ENCODE results near the gene ZNF90.
"Not testable (repeated sequence)": the region's sequence is repeated elsewhere in the genome, so short reads cannot be mapped to it uniquely, and the experiment has no call there.

Gene ZNF90

DNA sequence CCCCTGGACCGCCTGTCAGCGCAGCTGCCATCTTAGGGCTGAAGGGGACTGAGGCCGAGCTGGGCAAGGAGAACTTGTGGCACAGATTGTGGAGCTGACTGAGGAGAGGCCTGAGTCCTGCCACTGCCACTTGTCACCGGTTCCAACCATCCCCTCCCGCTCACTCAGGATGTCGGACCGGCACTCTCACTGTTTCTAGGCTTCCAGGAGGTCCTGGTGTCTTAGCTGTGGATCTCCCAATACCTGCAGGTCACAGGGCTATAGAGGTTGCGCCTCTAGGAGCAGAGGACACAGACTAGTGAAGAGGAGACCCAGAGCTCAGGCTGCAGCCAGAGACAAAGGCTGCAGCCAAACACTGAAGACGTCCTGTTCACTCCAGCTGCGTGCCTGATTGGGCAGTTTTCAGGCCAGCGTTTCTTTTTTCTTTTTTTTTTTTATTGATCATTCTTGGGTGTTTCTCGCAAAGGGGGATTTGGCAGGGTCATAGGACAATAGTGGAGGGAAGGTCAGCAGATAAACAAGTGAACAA lies 73.9 kb downstream of the ZNF90 start:
- H3K9me3 ChIP-seq (ENCODE audit: control extremely low read depth in 1 of 5, control insufficient read depth in 4 of 5, insufficient read depth in 2 of 5, low read depth in 1 of 5, low read length in 4 of 5), result peaks cover 2 to 9% (median 3%) of the 10 kb centered on the region in 5 experiments
- POLR2A ChIA-PET, result no interaction called here
- WGBS (ENCODE audit: insufficient coverage), result 97% methylated on average over 10 of the region's 12 CpGs
- no peak for DNase-seq
- no peak overlapping the region for H3K4me3 ChIP-seq (ENCODE audit: control insufficient read depth in 1 of 7, extremely low read depth in 1 of 7, insufficient read depth in 4 of 7, low read depth in 2 of 7, low read length in 6 of 7)
- H3K27me3 ChIP-seq (replicated peaks in 2 of 5; ENCODE audit: control insufficient read depth in 4 of 5, insufficient read depth in 5 of 5, low read length in 4 of 5), result no peaks in the 10 kb centered on the region
- H3K36me3 ChIP-seq (ENCODE audit: control insufficient read depth in 4 of 4, insufficient read depth in 4 of 4, low read length in 3 of 4), result no peaks in the 10 kb centered on the region
- CTCF ChIA-PET, result no interaction called here
- no peak overlapping the region for H3K27ac ChIP-seq (ENCODE audit: insufficient read depth in 1 of 2, low read depth in 1 of 2, low read length in 2 of 2, poor library complexity in 1 of 2, severe bottlenecking in 2 of 2)
- no peaks in the 10 kb centered on the region for H3K4me1 ChIP-seq (ENCODE audit: control extremely low read depth in 1 of 4, control insufficient read depth in 4 of 4, insufficient read depth in 4 of 4, low read length in 3 of 4)

DNA sequence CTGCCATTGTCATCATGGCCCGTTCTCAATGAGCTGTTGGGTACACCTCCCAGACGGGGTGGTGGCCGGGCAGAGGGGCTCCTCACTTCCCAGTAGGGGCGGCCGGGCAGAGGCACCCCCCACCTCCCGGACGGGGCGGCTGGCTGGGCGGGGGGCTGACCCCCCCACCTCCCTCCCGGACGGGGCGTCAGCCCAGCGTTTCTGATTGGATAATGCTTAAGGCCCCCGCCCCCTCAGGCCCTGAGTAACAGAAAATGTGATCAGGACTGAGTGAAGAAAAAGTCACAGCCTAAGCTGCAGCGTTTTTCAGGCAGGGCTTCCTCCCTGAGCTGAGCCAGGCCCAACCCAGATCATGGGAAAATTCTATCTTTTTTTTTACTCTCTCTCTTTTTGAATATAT lies 74.7 kb downstream of the ZNF90 start:
- DNase-seq; POLR2A ChIA-PET; H3K27me3 ChIP-seq (replicated peaks in 2 of 5; ENCODE audit: control insufficient read depth in 4 of 5, insufficient read depth in 5 of 5, low read length in 4 of 5); H3K4me3 ChIP-seq (ENCODE audit: control insufficient read depth in 1 of 7, extremely low read depth in 1 of 7, insufficient read depth in 4 of 7, low read depth in 2 of 7, low read length in 6 of 7); CTCF ChIA-PET; H3K9me3 ChIP-seq (ENCODE audit: control extremely low read depth in 1 of 5, control insufficient read depth in 4 of 5, insufficient read depth in 2 of 5, low read depth in 1 of 5, low read length in 4 of 5); H3K36me3 ChIP-seq (ENCODE audit: control insufficient read depth in 4 of 4, insufficient read depth in 4 of 4, low read length in 3 of 4); H3K4me1 ChIP-seq (ENCODE audit: control extremely low read depth in 1 of 4, control insufficient read depth in 4 of 4, insufficient read depth in 4 of 4, low read length in 3 of 4); H3K27ac ChIP-seq (ENCODE audit: insufficient read depth in 1 of 2, low read depth in 1 of 2, low read length in 2 of 2, poor library complexity in 1 of 2, severe bottlenecking in 2 of 2): not testable (repeated sequence)
- whole genome bisulfite sequencing (ENCODE audit: insufficient coverage), result 69% methylated on average over 9 of the region's 15 CpGs

DNA sequence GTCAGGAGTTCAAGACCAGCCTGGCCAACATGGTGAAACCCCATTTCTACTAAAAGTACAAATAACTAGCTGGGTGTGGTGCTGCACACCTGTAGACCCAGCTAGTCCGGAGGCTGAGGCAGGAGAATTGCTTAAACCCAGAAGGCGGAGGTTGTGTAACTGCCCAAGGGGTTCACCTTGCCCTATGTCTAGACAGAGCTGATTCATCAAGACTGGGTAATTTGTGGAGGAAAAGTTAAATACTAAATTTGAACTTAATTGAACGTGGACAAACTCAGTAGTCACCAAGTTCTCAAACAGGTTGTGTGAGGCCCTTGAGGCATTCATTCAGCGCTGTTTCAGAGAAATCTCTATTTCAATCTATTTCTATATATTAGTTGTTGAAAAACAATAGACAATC lies 75.5 kb downstream of the ZNF90 start:
- H3K4me1 ChIP-seq (ENCODE audit: control extremely low read depth in 1 of 4, control insufficient read depth in 4 of 4, insufficient read depth in 4 of 4, low read length in 3 of 4), result no peaks in the 10 kb centered on the region
- no peaks in the 10 kb centered on the region for H3K36me3 ChIP-seq (ENCODE audit: control insufficient read depth in 4 of 4, insufficient read depth in 4 of 4, low read length in 3 of 4)
- H3K27me3 ChIP-seq (replicated peaks in 2 of 5; ENCODE audit: control insufficient read depth in 4 of 5, insufficient read depth in 5 of 5, low read length in 4 of 5), result no peaks in the 10 kb centered on the region
- CTCF ChIA-PET, result no interaction called here
- no peak for DNase-seq
- 93% methylated on average over 2 of the region's 4 CpGs for WGBS (ENCODE audit: insufficient coverage)
- H3K27ac ChIP-seq (ENCODE audit: insufficient read depth in 1 of 2, low read depth in 1 of 2, low read length in 2 of 2, poor library complexity in 1 of 2, severe bottlenecking in 2 of 2), result no peak overlapping the region
- H3K9me3 ChIP-seq (ENCODE audit: control extremely low read depth in 1 of 5, control insufficient read depth in 4 of 5, insufficient read depth in 2 of 5, low read depth in 1 of 5, low read length in 4 of 5), result peaks cover 2 to 9% (median 3%) of the 10 kb centered on the region in 5 experiments
- no peak overlapping the region for H3K4me3 ChIP-seq (ENCODE audit: control insufficient read depth in 1 of 7, extremely low read depth in 1 of 7, insufficient read depth in 4 of 7, low read depth in 2 of 7, low read length in 6 of 7)
- POLR2A ChIA-PET, result no interaction called here

DNA sequence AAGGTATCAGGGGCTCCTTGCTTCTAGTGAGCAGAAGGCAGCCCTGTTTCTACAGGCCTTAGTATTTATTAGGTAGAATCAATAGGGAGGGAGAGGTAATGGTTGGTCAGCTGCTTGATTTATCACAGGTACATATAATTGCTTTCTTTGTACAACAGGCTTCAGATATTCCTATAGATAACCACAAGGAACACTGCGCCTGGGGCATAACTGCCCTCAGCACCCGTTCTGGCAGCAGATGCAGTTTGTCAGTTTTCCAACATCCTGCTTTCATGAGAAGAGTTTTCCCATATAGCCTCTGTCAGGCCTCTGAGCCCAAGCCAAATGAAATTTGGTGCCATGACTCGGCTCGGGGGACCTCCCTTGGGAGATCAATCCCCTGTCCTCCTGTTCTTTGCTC lies 76.8 kb downstream of the ZNF90 start:
- CTCF ChIA-PET, result no interaction called here
- Histone ChIP-seq H3K27ac (ENCODE audit: insufficient read depth in 1 of 2, low read depth in 1 of 2, low read length in 2 of 2, poor library complexity in 1 of 2, severe bottlenecking in 2 of 2) (no peak overlapping the region), H3K9me3 (ENCODE audit: control extremely low read depth in 1 of 5, control insufficient read depth in 4 of 5, insufficient read depth in 2 of 5, low read depth in 1 of 5, low read length in 4 of 5) (peaks cover 2 to 10% (median 3%) of the 10 kb centered on the region in 5 experiments), H3K4me1 (ENCODE audit: control extremely low read depth in 1 of 4, control insufficient read depth in 4 of 4, insufficient read depth in 4 of 4, low read length in 3 of 4) (no peaks in the 10 kb centered on the region), H3K36me3 (ENCODE audit: control insufficient read depth in 4 of 4, insufficient read depth in 4 of 4, low read length in 3 of 4) (no peaks in the 10 kb centered on the region), H3K27me3 (replicated peaks in 2 of 5; ENCODE audit: control insufficient read depth in 4 of 5, insufficient read depth in 5 of 5, low read length in 4 of 5) (no peaks in the 10 kb centered on the region), H3K4me3 (ENCODE audit: control insufficient read depth in 1 of 7, extremely low read depth in 1 of 7, insufficient read depth in 4 of 7, low read depth in 2 of 7, low read length in 6 of 7) (no peak overlapping the region)
- no peak for DNase-seq
- 100% methylated on average over 4 of the region's 4 CpGs for WGBS (ENCODE audit: insufficient coverage)
- POLR2A ChIA-PET, result no interaction called here

DNA sequence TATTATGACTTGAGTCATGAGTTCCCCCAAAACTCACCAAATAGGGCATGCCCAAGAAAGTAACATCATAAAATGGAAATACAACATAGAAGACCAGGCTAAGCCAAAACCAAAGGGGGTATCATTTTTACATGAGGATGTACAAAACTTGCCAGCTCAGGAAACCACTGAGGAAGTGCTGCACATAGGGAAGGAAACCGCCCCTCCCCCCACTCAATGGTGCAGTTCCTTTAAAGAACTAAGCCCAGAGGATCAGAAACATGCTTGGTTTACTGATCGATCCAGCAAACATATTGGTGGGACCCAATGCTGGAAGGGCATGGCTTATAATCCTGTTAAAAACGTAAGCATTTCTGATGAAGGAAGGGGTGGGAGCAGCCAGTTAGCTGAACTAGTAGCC lies 85.0 kb downstream of the ZNF90 start:
- H3K27ac ChIP-seq (ENCODE audit: insufficient read depth in 1 of 2, low read depth in 1 of 2, low read length in 2 of 2, poor library complexity in 1 of 2, severe bottlenecking in 2 of 2), result no peak overlapping the region
- H3K27me3 ChIP-seq (replicated peaks in 2 of 5; ENCODE audit: control insufficient read depth in 4 of 5, insufficient read depth in 5 of 5, low read length in 4 of 5), result no peaks in the 10 kb centered on the region
- peak; percentile 5 to 50 (median 42) for DNase-seq
- POLR2A ChIA-PET, result no interaction called here
- CTCF ChIA-PET, result no interaction called here
- peaks cover 0 to 19% (median 0%) of the 10 kb centered on the region in 5 experiments for H3K9me3 ChIP-seq (ENCODE audit: control extremely low read depth in 1 of 5, control insufficient read depth in 4 of 5, insufficient read depth in 2 of 5, low read depth in 1 of 5, low read length in 4 of 5)
- no peak overlapping the region for H3K4me3 ChIP-seq (ENCODE audit: control insufficient read depth in 1 of 7, extremely low read depth in 1 of 7, insufficient read depth in 4 of 7, low read depth in 2 of 7, low read length in 6 of 7)
- no peaks in the 10 kb centered on the region for H3K36me3 ChIP-seq (ENCODE audit: control insufficient read depth in 4 of 4, insufficient read depth in 4 of 4, low read length in 3 of 4)
- peaks cover 0 to 9% (median 4%) of the 10 kb centered on the region in 4 experiments for H3K4me1 ChIP-seq (ENCODE audit: control extremely low read depth in 1 of 4, control insufficient read depth in 4 of 4, insufficient read depth in 4 of 4, low read length in 3 of 4)
- WGBS (ENCODE audit: insufficient coverage), result 69% methylated on average over 3 of the region's 3 CpGs

DNA sequence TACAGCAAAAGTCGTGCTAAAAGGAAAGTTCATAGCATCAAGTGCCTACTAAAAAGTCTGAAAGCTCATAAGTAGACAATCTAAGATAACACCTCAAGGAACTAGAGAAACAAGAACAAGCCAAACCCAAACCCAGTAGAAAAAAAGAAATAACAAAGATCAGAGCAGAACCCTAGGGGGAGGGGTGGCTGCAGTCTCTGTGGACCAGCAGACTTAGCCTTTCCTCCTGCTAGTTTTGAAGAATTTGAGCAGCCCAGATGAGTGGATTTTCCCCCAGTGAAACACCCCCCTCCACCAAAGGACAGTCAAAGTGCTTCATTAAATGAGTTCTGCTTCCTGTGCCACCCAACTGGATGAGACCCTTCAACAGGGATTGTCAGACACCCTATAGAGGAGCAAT lies 86.7 kb downstream of the ZNF90 start:
- H3K36me3 ChIP-seq (ENCODE audit: control insufficient read depth in 4 of 4, insufficient read depth in 4 of 4, low read length in 3 of 4), result peaks cover 0 to 5% (median 4%) of the 10 kb centered on the region in 4 experiments
- no peaks in the 10 kb centered on the region for H3K27me3 ChIP-seq (replicated peaks in 2 of 5; ENCODE audit: control insufficient read depth in 4 of 5, insufficient read depth in 5 of 5, low read length in 4 of 5)
- H3K27ac ChIP-seq (ENCODE audit: insufficient read depth in 1 of 2, low read depth in 1 of 2, low read length in 2 of 2, poor library complexity in 1 of 2, severe bottlenecking in 2 of 2), result no peak overlapping the region
- H3K4me1 ChIP-seq (ENCODE audit: control extremely low read depth in 1 of 4, control insufficient read depth in 4 of 4, insufficient read depth in 4 of 4, low read length in 3 of 4), result peaks cover 0 to 11% (median 4%) of the 10 kb centered on the region in 4 experiments
- DNase-seq, result no peak
- no peak overlapping the region for H3K4me3 ChIP-seq (ENCODE audit: control insufficient read depth in 1 of 7, extremely low read depth in 1 of 7, insufficient read depth in 4 of 7, low read depth in 2 of 7, low read length in 6 of 7)
- ChIA-PET POLR2A (no interaction called here), CTCF (no interaction called here)
- H3K9me3 ChIP-seq (ENCODE audit: control extremely low read depth in 1 of 5, control insufficient read depth in 4 of 5, insufficient read depth in 2 of 5, low read depth in 1 of 5, low read length in 4 of 5), result peaks cover under 1 to 19% (median 5%) of the 10 kb centered on the region in 5 experiments
- 100% methylated on average over 1 of the region's 1 CpG for WGBS (ENCODE audit: insufficient coverage)

DNA sequence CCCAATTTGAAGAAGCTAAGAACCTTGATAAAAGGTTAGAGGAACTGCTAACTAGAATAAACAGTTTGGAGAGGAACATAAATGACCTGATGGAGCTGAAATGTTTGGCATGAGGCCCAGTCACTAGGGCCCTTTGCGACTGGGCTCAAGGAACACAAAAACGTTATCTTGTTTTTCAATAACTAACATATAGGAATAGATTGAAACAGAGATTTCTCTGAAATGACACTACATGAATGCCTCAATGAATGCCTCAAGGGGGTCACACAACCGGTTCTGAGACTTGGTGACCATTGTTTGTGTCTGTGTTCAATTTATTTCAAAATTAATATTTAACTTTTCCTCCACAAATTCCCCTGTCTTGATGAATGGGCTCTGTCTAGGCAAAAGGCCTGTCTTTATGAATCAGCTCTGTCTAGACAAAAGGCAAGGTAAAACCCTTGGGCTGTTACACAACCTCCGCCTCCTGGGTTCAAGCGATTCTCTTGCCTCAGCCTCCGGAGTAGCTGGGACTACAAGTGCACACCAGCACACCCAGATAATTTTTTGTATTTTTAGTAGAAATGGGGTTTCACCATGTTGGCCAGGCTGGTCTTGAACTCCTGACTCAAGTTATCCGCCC lies 88.3 kb downstream of the ZNF90 start:
- no peak overlapping the region for H3K4me3 ChIP-seq (ENCODE audit: control insufficient read depth in 1 of 7, extremely low read depth in 1 of 7, insufficient read depth in 4 of 7, low read depth in 2 of 7, low read length in 6 of 7)
- CTCF ChIA-PET, result interaction anchor here (0.9 to 1.2 kb wide), 2 partner anchors 10 to 12 kb away, joined by 3 read pairs; no protein-coding TSS in a partner anchor
- DNase-seq, result no peak
- no peak overlapping the region for H3K27ac ChIP-seq (ENCODE audit: insufficient read depth in 1 of 2, low read depth in 1 of 2, low read length in 2 of 2, poor library complexity in 1 of 2, severe bottlenecking in 2 of 2)
- H3K27me3 ChIP-seq (replicated peaks in 2 of 5; ENCODE audit: control insufficient read depth in 4 of 5, insufficient read depth in 5 of 5, low read length in 4 of 5), result no peaks in the 10 kb centered on the region
- H3K36me3 ChIP-seq (ENCODE audit: control insufficient read depth in 4 of 4, insufficient read depth in 4 of 4, low read length in 3 of 4), result peaks cover 5 to 19% (median 12%) of the 10 kb centered on the region in 4 experiments
- peaks cover 2 to 29% (median 17%) of the 10 kb centered on the region in 5 experiments for H3K9me3 ChIP-seq (ENCODE audit: control extremely low read depth in 1 of 5, control insufficient read depth in 4 of 5, insufficient read depth in 2 of 5, low read depth in 1 of 5, low read length in 4 of 5)
- POLR2A ChIA-PET, result interaction anchor here (0.6 kb wide), 1 partner anchor 536 kb away, joined by 3 read pairs; no protein-coding TSS in a partner anchor
- no CpG with 5 or more reads among the region's 7 CpGs for WGBS (ENCODE audit: insufficient coverage)
- H3K4me1 ChIP-seq (ENCODE audit: control extremely low read depth in 1 of 4, control insufficient read depth in 4 of 4, insufficient read depth in 4 of 4, low read length in 3 of 4), result peaks cover 0 to 11% (median 4%) of the 10 kb centered on the region in 4 experiments

All from common myeloid progenitor, CD34-positive (primary cell).